DMS114 treated with DMSO at 0.1 percent for 48 hours (cell line): ENCODE data around the gene STX1A.
"Not testable (repeated sequence)": the region's sequence is repeated elsewhere in the genome, so short reads cannot be mapped to it uniquely, and the experiment has no call there.

Source experiments
- DNase-seq: peaks from one replicate; lab custom pipeline; 2025; ENCODE audit not compliant: unreplicated experiment; lab: John Stamatoyannopoulos, UW

STX1A gene

GRCh38 chr7:73683788-73684693 is 35.4 kb downstream of the STX1A start:
- DNase-seq, result no peak

- peak; percentile 89 for DNase-seq
These were observed 36.2 kb downstream of the STX1A start, which contains the start of the genes BUD23 and DNAJC30 for GRCh38 chr7:73683056-73683787. Gene BUD23 (plus strand): TSS chr7:73683597. CDS start chr7:73683626, 29 bp downstream. Gene DNAJC30 (minus strand): TSS chr7:73683453. CDS start chr7:73683423, 30 bp downstream.

GRCh38 chr7:73682745-73683055 is 36.8 kb downstream of the STX1A start:
- DNase-seq, result no peak

GRCh38 chr7:73681031-73681430 is 38.4 kb downstream of the STX1A start:
- no peak for DNase-seq

GRCh38 chr7:73680501-73680900 is 39.0 kb downstream of the STX1A start:
- no peak for DNase-seq

- no peak for DNase-seq
These were observed 39.8 kb downstream of the STX1A start for GRCh38 chr7:73679709-73680108.

- no peak for DNase-seq
These were observed 40.6 kb downstream of the STX1A start for GRCh38 chr7:73678862-73679261.

- not testable (repeated sequence) for DNase-seq
These were observed 43.4 kb downstream of the STX1A start for GRCh38 chr7:73676062-73676461.

- DNase-seq, result no peak
These were observed 44.9 kb downstream of the STX1A start for GRCh38 chr7:73674468-73675124.

- DNase-seq, result no peak
These were observed 47.5 kb downstream of the STX1A start for GRCh38 chr7:73671857-73672445.

- DNase-seq, result no peak
These were observed 48.2 kb downstream of the STX1A start for GRCh38 chr7:73671322-73671661.

GRCh38 chr7:73669858-73670385 is 49.5 kb downstream of the STX1A start:
- no peak for DNase-seq

GRCh38 chr7:73669288-73669701 is 50.2 kb downstream of the STX1A start:
- no peak for DNase-seq

- DNase-seq, result no peak
These were observed 50.6 kb downstream of the STX1A start for GRCh38 chr7:73668886-73669230.

- no peak for DNase-seq
These were observed 51.2 kb downstream of the STX1A start for GRCh38 chr7:73668103-73668885.

GRCh38 chr7:73667344-73668102 is 51.9 kb downstream of the STX1A start, which contains the start of gene VPS37D:
Gene VPS37D (plus strand): TSS chr7:73667831. CDS start chr7:73667959, 128 bp downstream.
- DNase-seq, result peak; percentile 56

- DNase-seq, result no peak
These were observed 56.4 kb downstream of the STX1A start for GRCh38 chr7:73663033-73663432.

GRCh38 chr7:73660594-73660993 is 58.9 kb downstream of the STX1A start:
- not testable (repeated sequence) for DNase-seq

GRCh38 chr7:73659983-73660382 is 59.5 kb downstream of the STX1A start:
- no peak for DNase-seq
